ENCODE measurements around the gene TCF7L1.
A peak's percentile ranks its signal among the peaks of the same experiment; 100 is the strongest.
"Not testable (repeated sequence)": the region's sequence is repeated elsewhere in the genome, so short reads cannot be mapped to it uniquely, and the experiment has no call there.

TCF7L1 gene, protein sequence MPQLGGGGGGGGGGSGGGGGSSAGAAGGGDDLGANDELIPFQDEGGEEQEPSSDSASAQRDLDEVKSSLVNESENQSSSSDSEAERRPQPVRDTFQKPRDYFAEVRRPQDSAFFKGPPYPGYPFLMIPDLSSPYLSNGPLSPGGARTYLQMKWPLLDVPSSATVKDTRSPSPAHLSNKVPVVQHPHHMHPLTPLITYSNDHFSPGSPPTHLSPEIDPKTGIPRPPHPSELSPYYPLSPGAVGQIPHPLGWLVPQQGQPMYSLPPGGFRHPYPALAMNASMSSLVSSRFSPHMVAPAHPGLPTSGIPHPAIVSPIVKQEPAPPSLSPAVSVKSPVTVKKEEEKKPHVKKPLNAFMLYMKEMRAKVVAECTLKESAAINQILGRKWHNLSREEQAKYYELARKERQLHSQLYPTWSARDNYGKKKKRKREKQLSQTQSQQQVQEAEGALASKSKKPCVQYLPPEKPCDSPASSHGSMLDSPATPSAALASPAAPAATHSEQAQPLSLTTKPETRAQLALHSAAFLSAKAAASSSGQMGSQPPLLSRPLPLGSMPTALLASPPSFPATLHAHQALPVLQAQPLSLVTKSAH

GRCh38 chr2:85132834-85133637, at the start of gene TCF7L1:
Gene TCF7L1 (plus strand): TSS chr2:85133392. CDS start chr2:85133685, 293 bp downstream.
- DNase-seq = peak; percentile 33

GRCh38 chr2:85085563-85085962, 47.6 kb upstream of the TCF7L1 start:
- no peak for DNase-seq

GRCh38 chr2:85087541-85087940, 45.7 kb upstream of the TCF7L1 start:
- no peak for DNase-seq

GRCh38 chr2:85088921-85089320, 44.3 kb upstream of the TCF7L1 start:
- DNase-seq = no peak

DNA sequence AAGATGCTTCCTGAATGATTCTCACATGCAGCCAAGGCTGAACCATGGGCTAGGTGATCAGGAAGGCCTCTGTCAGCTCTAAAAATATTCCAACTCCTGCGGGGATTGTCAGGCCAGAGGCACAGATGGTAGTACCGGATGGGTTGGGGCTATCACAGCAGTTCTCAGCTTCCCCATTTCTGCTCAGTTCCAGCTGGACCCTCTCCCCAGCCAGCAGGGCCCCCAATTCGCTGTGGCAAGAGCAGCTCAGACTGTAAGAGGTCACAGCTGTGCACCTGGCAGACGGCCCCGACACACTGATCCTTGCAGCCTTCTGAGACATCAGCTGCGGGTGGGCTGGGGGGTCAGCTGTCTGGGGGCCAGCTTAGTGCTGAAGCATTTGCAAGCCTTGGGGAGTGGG, 43.6 kb upstream of the TCF7L1 start:
- DNase-seq = no peak

DNA sequence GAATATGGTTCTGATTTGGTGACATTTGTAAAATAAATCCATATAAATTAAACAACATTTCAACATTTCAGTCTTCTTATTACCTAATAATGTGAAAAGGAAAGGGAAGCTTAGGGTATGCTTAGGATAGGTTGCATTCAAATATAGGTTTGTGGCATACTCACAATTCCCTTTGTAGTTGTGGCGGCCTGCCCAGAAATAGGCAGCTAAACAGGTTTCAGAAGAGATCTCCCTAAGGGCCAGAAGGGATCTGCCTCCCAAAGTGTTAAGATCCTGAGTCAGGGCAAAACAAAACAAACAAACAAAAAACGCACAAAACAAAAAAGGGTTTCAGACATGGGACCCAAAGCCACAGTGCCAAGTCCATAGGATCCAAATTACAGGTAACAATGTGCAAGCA, 41.4 kb upstream of the TCF7L1 start:
- DNase-seq = no peak

GRCh38 chr2:85095094-85095493, 38.1 kb upstream of the TCF7L1 start:
- no peak for DNase-seq

DNA sequence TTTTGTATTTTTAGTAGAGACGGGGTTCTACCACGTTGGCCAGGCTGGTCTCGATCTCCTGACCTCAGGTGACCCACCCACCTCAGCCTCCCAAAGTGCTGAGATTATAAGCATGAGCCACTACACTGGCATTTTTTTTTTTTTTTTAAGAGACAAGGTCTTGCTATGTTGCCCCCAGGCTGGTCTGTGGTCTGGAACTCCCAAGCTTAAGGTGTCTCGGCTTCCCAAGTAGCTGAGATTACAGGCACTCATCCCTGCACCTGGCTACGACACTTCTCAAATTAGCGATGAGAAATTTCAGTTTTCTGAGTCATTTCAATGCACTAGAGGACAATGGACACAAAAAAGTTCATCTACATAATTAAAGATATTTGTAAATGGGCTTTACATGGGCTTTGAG, 36.6 kb upstream of the TCF7L1 start:
- no peak for DNase-seq

DNA sequence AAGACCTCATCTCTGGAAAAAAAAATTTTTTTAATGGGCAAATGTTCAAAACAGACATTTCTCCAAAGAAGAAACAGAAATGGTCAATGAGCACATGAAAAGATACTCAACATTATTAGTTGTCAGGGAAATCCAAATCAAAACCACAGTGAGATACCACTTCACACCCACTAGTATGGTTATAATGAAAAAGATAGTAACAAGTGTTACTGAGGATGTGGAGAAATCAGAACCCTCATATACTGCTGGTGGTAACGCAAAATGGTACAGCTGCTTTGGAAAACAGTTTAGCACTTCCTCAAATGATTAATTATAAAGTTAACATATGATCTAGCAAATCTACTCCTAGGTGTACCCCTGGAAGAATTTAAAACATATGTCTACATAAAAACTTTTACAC, 29.0 kb upstream of the TCF7L1 start:
- no peak for DNase-seq

DNA sequence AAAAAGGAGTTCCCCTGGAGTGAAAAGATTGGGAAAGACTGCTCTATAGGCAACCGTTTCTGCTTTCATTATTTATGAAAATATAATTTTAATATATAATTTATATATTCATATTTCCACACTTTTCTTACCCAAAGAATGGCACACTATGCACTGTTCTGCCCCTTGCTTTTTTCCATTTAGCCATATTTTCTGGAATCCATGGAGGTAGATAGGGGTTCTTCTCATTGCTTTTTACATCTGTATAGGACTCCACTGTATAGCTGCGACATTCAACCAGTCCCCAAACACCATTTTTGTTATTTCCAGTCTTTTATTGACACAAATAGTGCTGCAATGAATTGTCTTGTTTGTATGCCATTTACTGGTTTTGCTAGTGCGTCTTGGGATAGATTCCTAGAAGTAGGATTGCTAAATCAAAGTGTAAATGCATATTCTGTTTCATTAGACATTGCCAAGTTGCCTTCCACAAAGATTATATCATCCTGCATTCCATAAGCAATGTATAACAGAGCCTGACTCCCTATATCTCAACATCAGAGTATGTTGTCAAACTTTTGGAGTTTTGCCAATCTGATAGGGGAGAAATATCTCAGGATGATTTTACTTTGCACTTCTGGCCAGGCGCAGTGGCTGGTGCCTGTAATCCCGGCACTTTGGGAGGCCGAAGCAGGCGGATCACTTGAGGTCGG, 26.6 kb upstream of the TCF7L1 start:
- DNase-seq = no peak

DNA sequence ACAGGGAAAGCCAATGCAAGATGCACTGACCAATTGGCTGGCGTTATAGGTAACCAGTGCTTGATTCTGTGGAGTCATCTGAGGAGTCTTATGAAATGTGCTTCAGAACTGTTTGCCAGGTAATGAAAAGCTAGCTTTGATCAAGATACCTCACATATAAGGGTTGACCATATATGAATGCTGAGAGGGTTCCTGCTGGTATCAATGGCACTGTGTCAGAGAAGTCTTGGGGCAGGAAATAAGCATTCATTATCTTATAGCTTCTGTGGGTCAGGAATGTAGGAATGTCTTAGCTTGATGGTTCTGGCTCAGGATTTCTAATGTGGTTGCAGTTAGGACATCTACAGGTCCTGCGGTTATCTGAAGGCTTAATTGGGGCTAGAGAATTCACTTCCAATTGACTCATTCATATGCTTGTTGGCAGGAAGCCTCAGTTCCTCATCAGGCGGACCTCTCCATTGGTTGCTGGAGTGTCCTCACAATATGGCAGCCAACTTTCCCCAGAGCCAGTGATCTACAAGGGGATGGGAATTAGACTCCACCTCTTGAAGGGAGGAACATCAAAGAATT, 22.1 kb upstream of the TCF7L1 start:
- no peak for DNase-seq

DNA sequence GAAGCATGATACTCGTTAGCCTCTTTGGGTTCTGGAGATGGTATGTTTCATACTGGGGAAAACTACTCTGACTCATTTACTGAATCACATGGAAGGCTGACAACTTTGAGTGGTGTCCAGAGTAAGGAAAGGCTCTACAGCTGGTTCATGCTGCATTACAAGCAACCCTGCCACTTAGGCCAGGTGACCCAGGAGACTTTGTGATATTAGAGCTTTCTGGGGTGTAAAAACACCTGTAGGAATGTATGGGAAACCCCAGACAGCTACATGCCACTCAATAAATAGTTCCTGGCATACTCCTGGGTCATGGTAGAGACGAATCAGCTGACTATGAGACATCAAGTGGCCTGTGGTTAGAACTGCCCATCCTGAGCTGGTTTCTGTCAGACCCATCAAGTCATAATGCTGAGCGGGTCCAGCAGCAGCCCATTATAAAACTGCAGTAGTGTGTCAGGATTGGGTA, 21.3 kb upstream of the TCF7L1 start:
- DNase-seq = no peak

GRCh38 chr2:85112906-85113625, 20.1 kb upstream of the TCF7L1 start:
- no peak for DNase-seq

DNA sequence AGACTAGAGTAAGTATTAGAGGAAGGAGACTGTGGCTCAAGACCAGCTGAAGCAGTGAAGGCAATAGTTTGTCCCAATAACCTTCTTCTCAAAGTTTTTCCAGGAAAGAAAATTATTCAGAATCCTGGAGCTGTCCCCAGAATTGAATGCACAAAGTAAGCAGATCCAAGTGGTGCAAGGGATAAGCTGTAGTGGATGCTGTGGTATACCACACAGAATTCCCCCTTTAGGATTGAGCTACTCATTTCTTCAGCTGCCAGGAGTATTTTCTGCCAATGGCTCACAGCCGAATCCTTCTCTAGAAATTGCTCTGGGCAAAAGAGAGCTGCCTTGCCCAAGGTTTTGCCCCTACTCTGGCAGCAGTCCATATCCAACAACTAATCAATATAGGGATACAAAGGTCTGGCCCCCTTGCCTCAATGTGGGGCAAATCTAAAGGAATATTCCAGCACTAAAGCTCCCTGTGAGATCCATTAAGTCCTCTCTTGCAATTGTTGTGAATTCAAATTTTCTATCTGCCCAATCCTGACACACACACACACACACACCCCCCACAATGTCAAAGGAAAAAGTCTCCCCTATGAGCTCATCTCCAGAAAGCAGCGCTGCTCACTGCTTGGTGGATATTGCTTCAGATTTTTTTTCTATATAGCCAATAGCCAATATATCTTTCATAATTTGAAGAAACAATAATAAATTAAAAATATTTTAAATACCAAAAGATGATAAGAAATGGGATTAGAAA, 18.4 kb upstream of the TCF7L1 start:
- no peak for DNase-seq

DNA sequence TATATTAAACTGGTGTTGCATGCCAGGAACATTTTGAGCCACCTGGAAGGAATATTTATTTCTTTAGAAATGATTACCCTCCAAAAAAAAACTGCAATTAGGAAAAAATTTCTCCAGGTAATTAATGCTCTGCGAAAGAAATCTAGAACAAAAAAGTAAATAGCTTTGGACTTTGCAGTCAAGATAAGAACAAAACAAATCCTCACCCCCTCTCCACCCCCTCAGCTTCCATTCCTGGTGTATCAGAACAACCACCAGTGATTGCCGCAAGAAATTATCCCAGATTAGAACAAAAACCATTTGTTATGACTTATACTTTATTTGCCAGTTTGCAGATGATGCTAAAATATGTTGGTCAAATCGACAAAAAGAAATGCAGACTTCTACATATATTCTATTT, 17.0 kb upstream of the TCF7L1 start:
- DNase-seq = no peak

DNA sequence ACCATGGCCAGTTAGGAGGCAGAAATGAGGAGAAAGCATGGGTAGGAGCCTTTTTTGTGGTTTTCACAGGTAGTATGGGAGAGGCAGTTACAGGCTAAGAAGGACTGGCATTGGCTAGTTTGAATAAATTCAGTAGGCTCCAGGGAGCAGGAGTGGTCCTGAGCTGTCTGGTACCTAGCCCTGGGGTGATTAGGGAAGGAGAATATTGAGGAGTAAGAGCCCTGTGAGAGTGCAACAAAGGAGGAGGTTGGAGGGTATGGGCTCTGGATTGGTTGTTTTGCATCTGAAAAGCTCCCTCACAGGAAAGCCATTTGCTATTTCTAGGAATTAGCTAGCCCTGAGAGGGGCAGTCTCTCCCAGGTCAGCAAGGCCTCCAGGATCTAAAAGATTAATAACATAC, 13.3 kb upstream of the TCF7L1 start:
- DNase-seq = no peak

DNA sequence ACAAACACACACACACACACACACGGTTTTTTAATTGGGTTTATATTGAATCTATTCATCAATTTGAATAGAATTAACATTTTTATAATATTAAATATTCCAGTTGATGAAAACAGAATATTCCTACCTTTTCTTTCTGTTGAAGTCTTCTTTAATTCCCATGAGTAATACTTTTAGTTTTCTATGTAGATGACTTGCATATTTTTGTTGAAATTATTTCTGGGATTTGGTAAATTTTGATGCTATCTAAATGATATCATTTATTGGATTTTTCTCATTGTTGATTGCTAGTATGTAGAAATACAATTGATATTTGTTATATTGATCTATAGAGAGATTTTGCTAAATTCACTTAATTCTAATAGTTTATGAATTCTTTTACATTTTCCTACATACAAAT, 12.8 kb upstream of the TCF7L1 start:
- DNase-seq = no peak

DNA sequence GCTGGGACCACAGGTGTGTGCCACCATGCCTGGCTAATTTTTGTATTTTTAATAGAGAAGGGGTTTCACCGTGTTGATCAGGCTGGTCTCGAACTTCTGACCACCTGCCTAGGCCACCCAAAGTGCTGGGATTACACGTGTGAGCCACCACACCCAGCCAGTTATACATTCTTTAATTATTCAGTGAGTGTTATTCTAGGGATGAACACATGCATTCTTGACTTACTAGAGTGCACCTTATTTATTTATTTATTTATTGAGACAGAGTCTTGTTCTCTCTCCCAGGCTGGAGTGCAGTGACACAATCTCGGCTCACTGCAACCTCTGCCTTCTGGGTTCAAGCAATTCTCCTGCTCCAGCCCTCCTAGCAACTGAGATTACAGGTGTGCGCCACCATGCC, 6.7 kb upstream of the TCF7L1 start:
- not testable (repeated sequence) for DNase-seq

- no peak for DNase-seq
Measured at GRCh38 chr2:85129861-85130260, 3.3 kb upstream of the TCF7L1 start.

DNA sequence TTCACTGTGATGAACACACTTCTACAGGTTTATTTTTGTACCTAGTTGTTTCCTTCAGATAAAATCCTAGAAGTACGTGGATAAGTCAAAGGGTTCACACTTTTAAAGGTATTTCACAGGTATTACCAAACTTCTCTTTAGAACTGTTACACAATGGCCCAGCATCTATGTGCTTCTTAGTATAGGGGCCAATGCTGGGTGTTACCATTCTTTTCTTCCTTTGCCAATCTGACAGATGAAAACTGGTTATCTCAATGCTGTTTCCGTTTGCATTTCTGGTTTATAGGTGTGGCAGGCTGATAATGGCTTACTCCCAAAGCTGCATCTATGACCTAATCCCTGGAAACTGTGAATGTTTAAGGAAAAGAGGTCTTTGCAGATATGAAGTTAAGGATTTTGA, 2.8 kb upstream of the TCF7L1 start:
- DNase-seq = no peak

- no peak for DNase-seq
Measured at GRCh38 chr2:85131116-85131515, 2.1 kb upstream of the TCF7L1 start.
